ENCODE measurements around the gene TBR1.

The TBR1 gene

GRCh38 chr2:161427664-161428587 lies 11.8 kb downstream of the TBR1 start:
- DNase-seq (ENCODE audit: low read depth), result no peak

- no peak for DNase-seq (ENCODE audit: low read depth)
Measured at GRCh38 chr2:161430386-161430785, 14.3 kb downstream of the TBR1 start.

GRCh38 chr2:161432107-161432506 lies 16.0 kb downstream of the TBR1 start:
- no peak for DNase-seq (ENCODE audit: low read depth)

GRCh38 chr2:161434118-161434517 lies 18.0 kb downstream of the TBR1 start:
- no peak for DNase-seq (ENCODE audit: low read depth)

GRCh38 chr2:161436411-161436810 lies 20.3 kb downstream of the TBR1 start:
- no peak for DNase-seq (ENCODE audit: low read depth)

GRCh38 chr2:161438598-161438997 lies 22.5 kb downstream of the TBR1 start:
- no peak for DNase-seq (ENCODE audit: low read depth)

GRCh38 chr2:161445097-161445496 lies 29.0 kb downstream of the TBR1 start:
- no peak for DNase-seq (ENCODE audit: low read depth)

GRCh38 chr2:161448431-161448830 lies 32.3 kb downstream of the TBR1 start:
- no peak for DNase-seq (ENCODE audit: low read depth)

- DNase-seq (ENCODE audit: low read depth), result no peak
Measured at GRCh38 chr2:161471631-161472030, 55.5 kb downstream of the TBR1 start.

GRCh38 chr2:161474920-161475319 lies 58.8 kb downstream of the TBR1 start:
- DNase-seq (ENCODE audit: low read depth), result no peak

Measured in activated T-cell treated with anti-CD3 and anti-CD28 coated beads for 48 hours (primary cell).